Endothelial cell of umbilical vein (primary cell): ENCODE results near the gene ARMH4. TPM values are rescaled to one million over a fixed set of nuclear protein-coding genes. Genes with fewer than 3 reads are reported as not detected.

ENCODE experiments used
- BruUV-seq: library from RNA; stranded (reverse); fragments of 400-500 nt; replicated peaks from 2 replicates; lab custom pipeline; 2021; lab: Mats Ljungman, UMichigan
- CTCF ChIA-PET: fragments of 300-600, 350-600 bp; sonication (Branson Sonifier 250); formaldehyde crosslinking; loops from one replicate; lab custom pipeline; 2021; ENCODE audit warnings: antibody characterized with exemption, inconsistent platforms; lab: Charles Lee
- POLR2A ChIA-PET: fragments of 300-600, 350-600 bp; sonication (Branson Sonifier 250); formaldehyde crosslinking; loops from one replicate; lab custom pipeline; 2021; ENCODE audit warnings: antibody characterized with exemption, inconsistent platforms; lab: Charles Lee
- DNase-seq: peaks from one replicate; pipeline ENCODE4 v3.0.0-alpha.2; 2011; ENCODE audit warnings: low read depth, low spot score
- FAIRE-seq: peaks from 2 replicates; lab custom pipeline; 2011; peaks lifted over from hg19 to GRCh38; lab: Jason Lieb, UNC
- H2AFZ ChIP-seq: 2 replicates; pipeline ENCODE4 v1.6.0; 2012; ENCODE audit warnings: low read depth, low read length, control low read depth, inconsistent platforms
- H3K27ac ChIP-seq: 2 replicates; pipeline ENCODE4 v1.5.1; 2011; ENCODE audit warnings: low read depth, mild to moderate bottlenecking, control low read depth, low read length, moderate library complexity; ENCODE audit not compliant: insufficient read depth
- H3K27me3 ChIP-seq, 2 experiments: 2 replicates each; pipeline versions ENCODE4 v1.6.0 to v1.6.1; 2011; ENCODE audit warnings: low read length in 2 of 2, mixed read lengths in 1 of 2; ENCODE audit not compliant: control insufficient read depth in 2 of 2, insufficient read depth in 2 of 2
- H3K36me3 ChIP-seq, 2 experiments: 2 replicates in 1 of 2; 3 replicates in 1 of 2; pipeline ENCODE4 v1.5.1; 2011; ENCODE audit warnings: low read length in 2 of 2, mild to moderate bottlenecking in 1 of 2, moderate library complexity in 1 of 2; ENCODE audit not compliant: control insufficient read depth in 2 of 2, insufficient read depth in 2 of 2; ENCODE audit errors: extremely low read depth in 1 of 2
- H3K4me1 ChIP-seq: 3 replicates; pipeline ENCODE4 v1.5.1; 2011; ENCODE audit warnings: mild to moderate bottlenecking, low read length; ENCODE audit not compliant: control insufficient read depth, insufficient read depth; ENCODE audit errors: extremely low read depth
- H3K4me2 ChIP-seq: 2 replicates; pipeline ENCODE4 v1.6.1; 2011; ENCODE audit warnings: low read length, control low read depth, mixed read lengths; ENCODE audit not compliant: insufficient read depth
- H3K4me3 ChIP-seq, 3 experiments: fragments of 200-600 bp in 1 of 3; sonication (generic), shearing (Covaris generic) in 1 of 3; replicated peaks in 1 of 3; 2 replicates each; pipeline ENCODE4 v1.5.1; 2011 to 2016; ENCODE audit warnings: control low read depth in 3 of 3, low read length in 3 of 3, mild to moderate bottlenecking in 2 of 3, inconsistent platforms in 1 of 3, low read depth in 1 of 3, moderate library complexity in 1 of 3; ENCODE audit not compliant: insufficient read depth in 1 of 3
- H3K79me2 ChIP-seq: 2 replicates; pipeline ENCODE4 v1.6.0; 2012; ENCODE audit warnings: low read length, inconsistent platforms; ENCODE audit not compliant: control insufficient read depth, insufficient read depth
- H3K9ac ChIP-seq: replicated peaks from 2 replicates; pipeline ENCODE3; 2011; ENCODE audit warnings: low read length, control low read depth; ENCODE audit not compliant: insufficient read depth; ENCODE audit errors: extremely low read depth
- H3K9me1 ChIP-seq: replicated peaks from 3 replicates; pipeline ENCODE4 v1.6.0; 2011; ENCODE audit warnings: mild to moderate bottlenecking, low read length; ENCODE audit not compliant: control insufficient read depth, insufficient read depth; ENCODE audit errors: extremely low read depth
- H3K9me3 ChIP-seq: replicated peaks from 2 replicates; pipeline ENCODE4 v1.5.1; 2012; ENCODE audit warnings: low read length, inconsistent platforms; ENCODE audit not compliant: control insufficient read depth, insufficient read depth
- H4K20me1 ChIP-seq: replicated peaks from 2 replicates; pipeline ENCODE3; 2011; ENCODE audit warnings: mild to moderate bottlenecking, low read length; ENCODE audit not compliant: control insufficient read depth, insufficient read depth; ENCODE audit errors: extremely low read depth
- FOS ChIP-seq: IDR thresholded peaks from 2 replicates; pipeline ENCODE4 v1.6.1; 2011; ENCODE audit warnings: mild to moderate bottlenecking, low read length, moderate library complexity, borderline replicate concordance; ENCODE audit not compliant: insufficient read depth
- GATA2 ChIP-seq: IDR thresholded peaks from 2 replicates; pipeline ENCODE4 v1.7.0; 2011; ENCODE audit warnings: low read depth, mild to moderate bottlenecking, moderate library complexity, mixed read lengths, low read length; ENCODE audit not compliant: insufficient read length, insufficient read depth
- JUN ChIP-seq: IDR thresholded peaks from 2 replicates; pipeline ENCODE4 v1.6.1; 2011; ENCODE audit warnings: borderline replicate concordance, low read depth; ENCODE audit not compliant: insufficient read length, insufficient read depth
- dilution Hi-C: fragments of 300-500 bp; cut with MboI; formaldehyde crosslinking; loops from one replicate; pipeline ENCODE4 v1.15.0; 2019; ENCODE audit warnings: low sequenced_read_pairs; ENCODE audit not compliant: extremely low pct_ligation_motif_present
- intact Hi-C: fragments of 100-400 bp; cut with micrococcal nuclease; formaldehyde crosslinking; loops from one replicate; pipeline ENCODE4 v1.10.0; 2022
- polyA plus RNA-seq, 4 experiments: library from polyadenylated mRNA; depleted of rRNA in 3 of 4; stranded (reverse) in 3 of 4; unstranded in 1 of 4; fragments of >200 nt; gene quantifications; 2 replicates each; pipeline versions ENCODE4 v1.2.1 to v1.2.3, GENCODE V29; 2011 to 2012; ENCODE audit warnings: missing spikeins in 1 of 4
- total RNA-seq: library from RNA; stranded (reverse); gene quantifications from 2 replicates; pipeline ENCODE4 v1.2.3, GENCODE V29; 2021
- TF ChIP-seq, protein P1 (sequence below): IDR thresholded peaks from 2 replicates; pipeline ENCODE4 v1.6.1; 2011; ENCODE audit not compliant: insufficient read depth, insufficient read length

The ARMH4 gene
- total and polyA plus RNA-seq, 2 donors (not counting 3 experiments of a cell fraction or from before 2014, with no cell fraction given): 1.1 to 3.0 TPM

DNA sequence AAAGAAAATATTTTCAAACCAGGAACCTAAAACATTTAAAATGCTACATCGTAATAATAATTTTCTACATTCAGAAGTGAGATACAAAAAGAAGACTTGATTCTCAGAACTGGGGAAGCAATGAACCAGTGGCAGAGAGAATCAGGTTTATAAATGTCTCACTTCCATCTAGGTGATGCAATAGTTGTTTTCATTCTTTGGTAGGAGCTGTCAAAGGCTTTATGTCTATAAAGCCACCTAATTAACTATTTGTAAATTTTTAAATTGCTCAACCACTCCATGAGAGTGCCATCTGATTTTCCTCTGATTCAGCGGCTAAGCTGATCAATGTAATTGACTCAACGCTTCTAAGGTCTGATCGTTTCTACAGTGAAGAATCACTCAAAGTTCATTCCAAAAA lies 66.1 kb downstream of the ARMH4 start:
- DNase-seq: no peak
- FAIRE-seq: no peak
- BruUV-seq: no TSS peak
- ChIA-PET CTCF (interaction anchor here (1.0 kb wide), 1 partner anchor 14 kb away, joined by 3 read pairs; no protein-coding TSS in a partner anchor), POLR2A (no interaction called here)
- peaks cover 13% of the 10 kb centered on the region for H3K4me1 ChIP-seq
- no peaks in the 10 kb centered on the region for H3K79me2 ChIP-seq
- no peak overlapping the region for H3K27ac ChIP-seq
- no peak overlapping the region for H3K9ac ChIP-seq
- no peak overlapping the region for H3K4me3 ChIP-seq
- no peak overlapping the region for H2AFZ ChIP-seq
- no peaks in the 10 kb centered on the region for H4K20me1 ChIP-seq
- no peaks in the 10 kb centered on the region for H3K9me1 ChIP-seq
- dilution Hi-C loops (no loop called here), intact Hi-C loops (no loop called here)
- no peak overlapping the region for H3K4me2 ChIP-seq
- peaks cover 0 to 22% of the 10 kb centered on the region in 2 experiments for H3K27me3 ChIP-seq
- H3K9me3 ChIP-seq: no peaks in the 10 kb centered on the region
- TF ChIP-seq, protein P1, sequence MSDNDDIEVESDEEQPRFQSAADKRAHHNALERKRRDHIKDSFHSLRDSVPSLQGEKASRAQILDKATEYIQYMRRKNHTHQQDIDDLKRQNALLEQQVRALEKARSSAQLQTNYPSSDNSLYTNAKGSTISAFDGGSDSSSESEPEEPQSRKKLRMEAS: no peak
- TF ChIP-seq JUN (no peak), FOS (no peak), GATA2 (no peak)
- no peaks in the 10 kb centered on the region for H3K36me3 ChIP-seq

DNA sequence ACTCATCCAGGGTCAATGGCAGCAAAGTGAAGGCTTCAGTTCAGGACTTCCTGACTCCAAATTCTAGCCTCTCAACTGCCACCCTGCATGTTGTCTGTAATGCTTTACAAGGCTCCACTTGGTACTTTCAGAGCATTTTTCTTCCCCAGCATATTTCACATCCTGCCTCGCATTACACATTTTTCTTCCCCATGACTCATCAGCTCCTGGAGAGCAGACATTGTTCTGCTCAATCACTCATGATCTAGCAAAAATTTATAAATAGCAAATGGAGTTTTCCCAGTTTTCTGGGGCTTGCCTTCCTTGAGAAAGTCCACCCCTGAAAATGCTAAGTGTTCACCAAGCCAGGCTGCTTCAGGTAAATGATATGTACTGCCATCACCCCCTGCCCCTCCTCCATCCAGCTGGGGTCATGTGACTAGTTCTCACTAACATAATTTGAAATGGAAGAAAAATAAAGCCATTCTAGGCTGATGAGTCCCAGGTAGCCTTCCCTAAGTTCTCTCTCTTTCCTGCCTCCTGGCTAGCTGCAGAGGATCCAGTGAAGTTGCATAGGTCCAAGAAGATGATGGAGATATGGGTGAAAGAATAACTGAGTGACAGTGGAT lies 69.4 kb downstream of the ARMH4 start:
- Histone ChIP-seq H3K9ac (peak overlapping the region; percentile 38), H3K4me1 (peaks cover 13% of the 10 kb centered on the region), H3K27me3 (peaks cover 3 to 13% of the 10 kb centered on the region in 2 experiments), H3K36me3 (no peaks in the 10 kb centered on the region), H3K9me3 (no peaks in the 10 kb centered on the region), H3K79me2 (no peaks in the 10 kb centered on the region), H2AFZ (peak overlapping the region; percentile 84), H4K20me1 (no peaks in the 10 kb centered on the region), H3K27ac (peak overlapping the region; percentile 86), H3K4me2 (peak overlapping the region; percentile 23), H3K9me1 (no peaks in the 10 kb centered on the region), H3K4me3 (no peak overlapping the region)
- FAIRE-seq: peak; percentile 95
- BruUV-seq: no TSS peak
- peak; percentile 81 for DNase-seq
- TF ChIP-seq JUN (peak; percentile 96), FOS (peak; percentile 89), GATA2 (no peak)
- intact Hi-C loops: loop anchor here (2.0 to 5.0 kb wide), 2 partner anchors 16 to 350 kb away; no protein-coding TSS in a partner anchor
- POLR2A ChIA-PET: interaction anchor here (0.6 kb wide), 2 partner anchors 98 to 1270 kb away, joined by 3 to 7 read pairs; no protein-coding TSS in a partner anchor
- dilution Hi-C loops: no loop called here
- CTCF ChIA-PET: interaction anchor here (0.6 to 1.6 kb wide), 5 partner anchors 9 to 595 kb away, joined by 3 to 8 read pairs (median 3); no protein-coding TSS in a partner anchor
